T-helper 17 cell (primary cell): ENCODE results near the gene USP31. TPM values are rescaled to one million over a fixed set of nuclear protein-coding genes. Genes with fewer than 3 reads are reported as not detected.

Source experiments
- ATAC-seq: fragments of 150-1000 bp; cut with Tn5 transposase; 2 replicates; pipeline ENCODE4 v1.10.0; 2021; ENCODE audit warnings: mild to moderate bottlenecking, moderate library complexity
- DNase-seq, 3 donors: peaks; one replicate each; pipeline versions ENCODE4 v3.0.0 to v3.0.0-alpha.2; 2020 to 2021
- H3K9me3 ChIP-seq: one replicate; pipeline ENCODE4 v1.7.0; 2013; ENCODE audit warnings: low read length, mild to moderate bottlenecking; ENCODE audit not compliant: control insufficient read depth, poor library complexity, severe bottlenecking
- H3K27ac Mint-ChIP-seq: one replicate; pipeline ENCODE4 v1.8.0; 2022; ENCODE audit warnings: mild to moderate bottlenecking, moderate library complexity, mixed read lengths
- H3K27me3 Mint-ChIP-seq: one replicate; pipeline ENCODE4 v1.8.0; 2022; ENCODE audit warnings: mixed read lengths
- H3K36me3 Mint-ChIP-seq: one replicate; pipeline ENCODE4 v1.8.0; 2022; ENCODE audit warnings: low read depth, mixed read lengths
- H3K4me1 Mint-ChIP-seq: one replicate; pipeline ENCODE4 v1.8.0; 2022; ENCODE audit warnings: mild to moderate bottlenecking, mixed read lengths
- H3K4me3 Mint-ChIP-seq: one replicate; pipeline ENCODE4 v1.8.0; 2022; ENCODE audit warnings: mild to moderate bottlenecking, moderate library complexity, mixed read lengths
- total RNA-seq, 4 donors: library from RNA in 2 of 4; stranded (reverse) in 2 of 4; gene quantifications; one replicate each; pipeline ENCODE4 v1.2.3 and lab custom pipeline; 2022 to 2026

Gene USP31
- total RNA-seq, 2 donors from 2014 or later = 3.5 to 7.2 TPM

DNA sequence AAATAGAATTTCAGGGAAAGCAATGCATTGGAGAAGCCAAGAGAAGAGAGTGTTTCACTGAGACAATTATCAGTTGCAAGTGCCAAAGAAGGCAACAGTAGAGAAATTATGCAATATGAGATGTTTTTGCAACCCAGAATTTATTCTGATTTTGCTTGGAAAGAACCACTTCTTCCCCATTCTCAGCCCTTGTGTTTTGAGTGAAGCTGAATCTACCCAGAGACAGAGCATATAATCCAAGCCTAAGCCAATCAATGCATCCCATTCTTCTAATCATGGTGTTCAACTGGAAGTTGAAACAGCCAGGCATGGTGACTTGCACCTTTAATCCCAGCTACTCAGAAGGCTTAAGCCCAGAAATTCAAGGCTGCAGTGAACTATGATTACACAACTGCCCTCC is 26.4 kb upstream of the USP31 start:
- no peak overlapping the region for H3K4me3 Mint-ChIP-seq
- H3K36me3 Mint-ChIP-seq = peaks cover 2% of the 10 kb centered on the region
- ATAC-seq (no peak), DNase-seq (no peak)
- no peak overlapping the region for H3K27ac Mint-ChIP-seq
- no peaks in the 10 kb centered on the region for H3K9me3 ChIP-seq
- no peaks in the 10 kb centered on the region for H3K4me1 Mint-ChIP-seq
- peaks cover 76% of the 10 kb centered on the region for H3K27me3 Mint-ChIP-seq

DNA sequence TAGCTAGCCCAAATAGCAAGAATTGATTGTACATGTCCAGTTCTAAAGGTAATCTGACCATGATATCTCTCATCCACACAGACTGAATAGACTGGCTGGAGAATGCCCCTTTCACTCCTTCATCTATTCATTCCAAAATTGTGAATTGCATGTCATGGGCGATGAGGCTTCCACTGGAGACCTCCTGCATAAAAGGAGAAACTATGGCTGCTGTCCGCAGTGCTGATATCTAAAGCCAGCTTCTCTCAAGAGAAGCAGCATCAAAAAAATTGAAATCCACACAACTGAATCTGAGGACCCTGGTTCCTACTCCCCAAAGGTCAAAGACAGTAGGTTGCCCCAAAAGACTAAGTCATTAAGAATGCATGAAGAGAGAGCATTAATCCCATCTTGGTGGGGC is 25.4 kb upstream of the USP31 start:
- no peak for DNase-seq
- H3K27me3 Mint-ChIP-seq = peaks cover 82% of the 10 kb centered on the region
- no peak for ATAC-seq
- H3K4me3 Mint-ChIP-seq = no peak overlapping the region
- H3K27ac Mint-ChIP-seq = no peak overlapping the region
- H3K36me3 Mint-ChIP-seq = peaks cover 3% of the 10 kb centered on the region
- H3K9me3 ChIP-seq = no peaks in the 10 kb centered on the region
- peaks cover 3% of the 10 kb centered on the region for H3K4me1 Mint-ChIP-seq

DNA sequence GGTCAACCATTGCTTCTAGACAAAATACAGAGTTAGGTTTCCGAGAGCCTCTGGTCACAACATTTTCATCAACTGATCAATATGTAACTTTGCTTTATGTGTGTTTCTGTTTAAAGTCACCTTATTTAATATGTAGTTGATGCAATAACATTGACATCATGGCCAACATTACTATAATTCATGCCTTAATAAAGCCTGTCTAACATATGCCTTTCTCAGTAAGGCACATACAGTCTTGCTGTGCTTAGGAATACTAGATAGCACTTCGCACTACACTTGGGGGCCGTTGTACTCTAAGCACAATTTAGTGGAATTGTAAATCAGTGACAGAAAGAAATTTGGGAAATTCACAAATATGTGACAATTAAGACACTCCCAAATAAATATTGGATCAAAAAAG is 23.7 kb upstream of the USP31 start:
- ATAC-seq (no peak), DNase-seq (no peak)
- Mint-ChIP-seq H3K4me3 (no peak overlapping the region), H3K27ac (no peak overlapping the region), H3K4me1 (peaks cover 3% of the 10 kb centered on the region), H3K36me3 (peaks cover 2% of the 10 kb centered on the region), H3K27me3 (peaks cover 72% of the 10 kb centered on the region)
- no peaks in the 10 kb centered on the region for H3K9me3 ChIP-seq

DNA sequence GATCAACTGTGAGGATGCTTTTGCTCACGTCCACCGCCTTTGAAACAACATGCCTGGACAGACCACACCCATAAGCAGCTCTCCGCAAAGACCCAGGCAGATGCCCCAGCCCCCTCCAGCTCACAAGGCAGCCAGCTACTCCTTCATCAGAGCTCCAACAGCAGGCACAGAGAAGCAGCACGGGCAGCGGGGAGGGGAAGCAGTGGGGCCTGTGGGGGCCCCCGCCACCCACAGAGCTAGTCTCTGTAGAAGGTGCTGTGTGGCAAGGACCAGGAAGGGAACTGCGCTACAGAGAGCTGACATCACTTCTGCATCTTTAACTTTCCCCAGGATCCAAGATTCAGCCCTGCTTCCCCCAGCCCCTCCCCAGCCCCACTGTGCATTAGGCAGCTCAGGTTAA is 23.3 kb upstream of the USP31 start:
- DNase-seq = no peak
- H3K4me3 Mint-ChIP-seq = no peak overlapping the region

DNA sequence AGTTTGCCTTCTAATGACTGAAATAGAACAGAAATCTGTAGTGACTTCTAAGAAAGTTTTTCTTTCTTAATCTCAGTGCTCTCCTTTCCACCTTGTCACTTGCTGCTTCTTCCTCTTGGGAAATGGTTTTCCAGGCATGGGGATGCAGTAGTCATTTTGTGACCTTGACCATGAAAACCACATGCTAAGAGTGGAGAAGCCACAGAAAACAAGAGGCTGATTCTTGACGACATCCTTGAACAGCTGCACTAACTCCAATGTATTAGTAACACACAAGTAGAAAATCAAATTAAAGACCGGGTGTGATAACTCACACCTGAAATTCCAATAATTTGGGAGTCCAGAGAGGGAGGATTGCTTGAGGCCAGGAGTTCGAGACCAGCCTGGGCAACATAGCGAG is 15.5 kb upstream of the USP31 start:
- peaks cover 62% of the 10 kb centered on the region for H3K27me3 Mint-ChIP-seq
- no peak overlapping the region for H3K4me3 Mint-ChIP-seq
- ATAC-seq (no peak), DNase-seq (no peak)
- no peaks in the 10 kb centered on the region for H3K9me3 ChIP-seq
- H3K27ac Mint-ChIP-seq = no peak overlapping the region
- no peaks in the 10 kb centered on the region for H3K4me1 Mint-ChIP-seq
- peaks cover 2% of the 10 kb centered on the region for H3K36me3 Mint-ChIP-seq

More for the DNA sequence above, 23.3 kb upstream of the USP31 start:
- H3K36me3 Mint-ChIP-seq = peaks cover 2% of the 10 kb centered on the region
- peaks cover 3% of the 10 kb centered on the region for H3K4me1 Mint-ChIP-seq
- no peak for ATAC-seq
- H3K27ac Mint-ChIP-seq = no peak overlapping the region
- no peaks in the 10 kb centered on the region for H3K9me3 ChIP-seq
- H3K27me3 Mint-ChIP-seq = peaks cover 71% of the 10 kb centered on the region

DNA sequence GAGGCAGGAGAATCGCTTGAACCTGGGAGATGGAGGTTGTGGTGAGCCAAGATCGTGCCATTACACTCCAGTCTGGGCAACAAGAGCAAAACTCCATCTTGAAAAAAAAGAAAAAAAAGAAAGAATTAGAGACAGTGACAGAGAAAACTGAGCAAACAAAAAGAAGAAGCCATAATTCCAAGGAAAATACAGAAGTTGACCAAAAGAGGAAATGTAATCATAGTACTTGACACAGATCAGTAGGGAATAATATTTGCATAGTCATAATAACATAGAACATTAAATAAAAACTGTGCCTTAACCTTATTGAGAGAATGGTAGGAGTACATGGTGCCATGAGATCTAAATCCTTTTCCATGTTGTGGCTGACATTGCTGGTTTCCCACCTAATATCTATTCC is 14.7 kb upstream of the USP31 start:
- ATAC-seq = no peak
- H3K27me3 Mint-ChIP-seq = peaks cover 65% of the 10 kb centered on the region
- no peak for DNase-seq

DNA sequence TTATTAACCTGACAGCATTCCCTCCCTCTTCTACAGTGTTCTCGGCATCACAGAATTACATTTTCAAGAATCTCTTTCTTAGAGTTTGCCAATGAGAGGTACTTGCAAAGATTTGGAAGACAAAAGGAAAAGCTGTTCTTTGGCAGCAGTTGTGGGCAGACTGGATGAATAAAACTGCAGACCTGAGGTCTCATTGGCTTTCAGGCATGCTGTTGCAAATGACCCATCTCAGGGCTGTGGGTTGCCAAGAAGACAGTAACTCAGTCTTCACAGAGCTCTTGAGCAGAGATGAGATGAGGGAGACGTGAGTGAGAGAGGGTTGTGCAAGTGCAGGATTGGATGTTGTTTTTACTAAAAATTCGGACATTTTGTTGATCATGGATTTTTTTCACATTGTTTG is 11.3 kb upstream of the USP31 start:
- H3K36me3 Mint-ChIP-seq = peaks cover 2% of the 10 kb centered on the region
- H3K9me3 ChIP-seq = no peaks in the 10 kb centered on the region
- H3K4me3 Mint-ChIP-seq = no peak overlapping the region
- H3K27me3 Mint-ChIP-seq = peaks cover 68% of the 10 kb centered on the region
- H3K4me1 Mint-ChIP-seq = peaks cover 3% of the 10 kb centered on the region
- DNase-seq (no peak), ATAC-seq (no peak)
- no peak overlapping the region for H3K27ac Mint-ChIP-seq

More for the DNA sequence above, 14.7 kb upstream of the USP31 start:
- Mint-ChIP-seq H3K27ac (no peak overlapping the region), H3K36me3 (peaks cover 2% of the 10 kb centered on the region), H3K4me3 (no peak overlapping the region), H3K4me1 (no peaks in the 10 kb centered on the region)
- no peaks in the 10 kb centered on the region for H3K9me3 ChIP-seq

DNA sequence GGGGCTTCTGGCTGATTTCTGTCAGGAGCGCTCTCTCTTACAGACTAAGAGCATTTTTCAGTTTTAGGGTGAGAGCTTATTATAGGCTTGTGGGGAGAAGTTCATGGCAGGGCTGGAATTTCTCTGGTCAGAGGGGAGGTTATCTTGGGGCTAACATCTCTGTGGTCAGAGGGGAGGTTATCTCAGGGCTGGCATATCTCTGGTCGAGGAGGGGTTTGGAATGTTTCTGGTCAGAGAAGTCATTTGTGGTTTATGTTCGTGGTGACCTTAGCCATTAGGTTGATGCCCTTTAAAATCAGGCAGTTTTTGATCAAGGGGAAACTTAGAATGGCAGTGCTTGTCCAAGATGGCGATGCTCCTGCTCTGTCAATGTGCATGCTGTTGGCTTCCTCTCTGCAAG is 10.8 kb upstream of the USP31 start:
- ATAC-seq = no peak
- DNase-seq = no peak
- peaks cover 2% of the 10 kb centered on the region for H3K36me3 Mint-ChIP-seq
- no peak overlapping the region for H3K4me3 Mint-ChIP-seq
- H3K9me3 ChIP-seq = no peaks in the 10 kb centered on the region
- peaks cover 3% of the 10 kb centered on the region for H3K4me1 Mint-ChIP-seq
- H3K27me3 Mint-ChIP-seq = peaks cover 68% of the 10 kb centered on the region
- no peak overlapping the region for H3K27ac Mint-ChIP-seq

DNA sequence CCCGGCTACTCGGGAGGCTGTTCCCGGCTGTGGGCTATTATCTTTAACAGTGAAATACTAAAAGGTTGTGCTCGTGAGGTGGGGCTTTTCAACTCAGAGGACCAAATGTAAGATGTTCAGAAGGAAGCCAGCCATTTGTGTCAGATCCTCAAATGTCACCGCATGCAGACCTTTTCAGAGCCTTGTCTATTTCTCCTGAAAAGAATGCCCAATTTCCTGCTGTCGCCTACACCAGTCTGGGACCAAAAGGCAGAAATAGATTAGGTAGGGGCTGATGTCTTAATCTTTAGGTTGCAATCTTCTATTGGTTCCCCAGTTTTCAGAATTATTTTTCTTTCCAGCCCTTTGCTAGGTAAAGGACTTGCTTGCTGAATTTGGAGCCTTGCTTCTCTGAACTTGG is 8.9 kb upstream of the USP31 start:
- no peak for ATAC-seq

DNA sequence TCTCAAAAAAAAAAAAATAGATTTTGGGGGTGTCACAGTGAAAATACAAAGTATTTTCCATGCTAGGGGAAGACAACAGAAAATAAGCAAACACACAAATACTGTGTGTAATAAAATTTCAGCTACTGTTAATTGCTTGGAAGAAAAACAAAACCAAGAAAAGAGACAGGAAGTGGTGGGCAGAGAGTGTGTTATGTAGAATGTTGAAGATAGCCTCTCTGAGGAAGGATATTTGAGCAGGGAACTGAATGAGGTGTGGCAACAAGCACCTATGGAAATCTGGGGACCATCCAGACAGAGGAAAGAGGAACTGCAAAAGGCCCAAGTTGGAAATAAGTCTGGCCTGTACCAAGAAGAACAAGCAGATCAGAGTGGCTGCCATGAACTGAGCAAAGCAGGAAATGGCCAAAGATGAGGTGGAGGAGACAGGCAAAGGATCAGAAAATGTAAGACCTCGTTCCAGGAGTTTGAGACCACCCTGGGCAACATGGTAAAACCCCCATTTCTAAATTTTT is 7.8 kb upstream of the USP31 start:
- no peaks in the 10 kb centered on the region for H3K36me3 Mint-ChIP-seq
- no peak overlapping the region for H3K27ac Mint-ChIP-seq
- ATAC-seq (no peak), DNase-seq (no peak)
- H3K27me3 Mint-ChIP-seq = peaks cover 56% of the 10 kb centered on the region
- H3K9me3 ChIP-seq = no peaks in the 10 kb centered on the region
- H3K4me3 Mint-ChIP-seq = no peak overlapping the region
- H3K4me1 Mint-ChIP-seq = peaks cover 3% of the 10 kb centered on the region

More for the DNA sequence above, 8.9 kb upstream of the USP31 start:
- Mint-ChIP-seq H3K27ac (no peak overlapping the region), H3K36me3 (no peaks in the 10 kb centered on the region), H3K4me3 (no peak overlapping the region), H3K4me1 (peaks cover 3% of the 10 kb centered on the region), H3K27me3 (peaks cover 61% of the 10 kb centered on the region)
- DNase-seq = no peak
- H3K9me3 ChIP-seq = no peaks in the 10 kb centered on the region

DNA sequence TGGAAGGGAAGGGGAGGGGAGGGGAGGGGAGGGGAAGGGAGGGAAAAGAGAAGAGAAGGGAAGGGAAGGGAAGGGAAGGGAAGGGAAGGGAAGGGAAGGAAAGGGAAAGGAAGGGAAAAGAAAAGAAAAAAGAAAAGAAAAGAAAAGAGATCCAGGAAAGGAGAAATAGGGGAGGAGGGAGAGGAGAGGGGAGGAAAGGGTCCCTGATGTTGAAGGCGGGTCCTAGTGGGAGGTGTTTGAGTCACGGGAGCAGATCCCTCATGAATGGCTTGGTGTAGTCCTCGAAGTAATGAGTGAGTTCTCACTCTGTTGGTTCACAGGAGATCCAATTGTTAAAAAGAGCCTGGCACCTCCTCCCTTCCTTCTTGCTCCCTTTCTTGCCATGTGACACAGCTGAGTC is 6.9 kb upstream of the USP31 start:
- Mint-ChIP-seq H3K27ac (no peak overlapping the region), H3K4me1 (peaks cover 3% of the 10 kb centered on the region), H3K36me3 (no peaks in the 10 kb centered on the region), H3K27me3 (peaks cover 54% of the 10 kb centered on the region), H3K4me3 (no peak overlapping the region)
- H3K9me3 ChIP-seq = no peaks in the 10 kb centered on the region
- no peak for ATAC-seq
- DNase-seq = no peak

DNA sequence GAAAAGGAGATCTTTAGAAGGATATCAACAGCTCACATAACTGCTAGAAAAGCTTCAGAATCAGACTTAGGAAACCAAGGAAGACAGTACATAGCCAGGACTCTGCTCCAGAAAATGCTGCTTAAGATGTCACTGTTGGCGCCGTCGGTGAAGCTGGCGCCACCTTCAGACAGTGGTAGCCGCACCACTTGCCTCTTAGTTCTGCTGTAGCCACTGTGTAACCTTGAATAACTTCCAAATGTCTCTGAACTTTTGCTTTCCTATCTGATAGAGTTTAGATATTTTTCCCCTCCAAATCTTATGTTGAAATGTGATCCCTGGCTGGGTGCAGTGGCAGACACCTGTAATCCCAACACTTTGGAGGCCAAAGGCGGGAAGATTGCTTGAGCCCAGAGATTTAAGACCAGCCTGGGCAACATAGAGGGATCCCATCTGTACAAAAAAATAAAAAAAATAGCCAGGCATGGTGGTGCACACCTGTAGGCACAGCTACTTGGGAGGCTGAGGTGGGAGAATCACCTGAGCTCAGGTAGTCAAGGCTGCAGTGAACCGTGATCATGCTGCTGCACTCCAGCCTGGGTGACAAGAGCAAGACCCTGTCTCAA is 6.3 kb upstream of the USP31 start:
- ATAC-seq (peak; percentile 44), DNase-seq (no peak)
- H3K9me3 ChIP-seq = no peaks in the 10 kb centered on the region
- H3K27me3 Mint-ChIP-seq = peaks cover 51% of the 10 kb centered on the region
- H3K27ac Mint-ChIP-seq = no peak overlapping the region
- no peak overlapping the region for H3K4me3 Mint-ChIP-seq
- H3K36me3 Mint-ChIP-seq = no peaks in the 10 kb centered on the region
- peaks cover 3% of the 10 kb centered on the region for H3K4me1 Mint-ChIP-seq

DNA sequence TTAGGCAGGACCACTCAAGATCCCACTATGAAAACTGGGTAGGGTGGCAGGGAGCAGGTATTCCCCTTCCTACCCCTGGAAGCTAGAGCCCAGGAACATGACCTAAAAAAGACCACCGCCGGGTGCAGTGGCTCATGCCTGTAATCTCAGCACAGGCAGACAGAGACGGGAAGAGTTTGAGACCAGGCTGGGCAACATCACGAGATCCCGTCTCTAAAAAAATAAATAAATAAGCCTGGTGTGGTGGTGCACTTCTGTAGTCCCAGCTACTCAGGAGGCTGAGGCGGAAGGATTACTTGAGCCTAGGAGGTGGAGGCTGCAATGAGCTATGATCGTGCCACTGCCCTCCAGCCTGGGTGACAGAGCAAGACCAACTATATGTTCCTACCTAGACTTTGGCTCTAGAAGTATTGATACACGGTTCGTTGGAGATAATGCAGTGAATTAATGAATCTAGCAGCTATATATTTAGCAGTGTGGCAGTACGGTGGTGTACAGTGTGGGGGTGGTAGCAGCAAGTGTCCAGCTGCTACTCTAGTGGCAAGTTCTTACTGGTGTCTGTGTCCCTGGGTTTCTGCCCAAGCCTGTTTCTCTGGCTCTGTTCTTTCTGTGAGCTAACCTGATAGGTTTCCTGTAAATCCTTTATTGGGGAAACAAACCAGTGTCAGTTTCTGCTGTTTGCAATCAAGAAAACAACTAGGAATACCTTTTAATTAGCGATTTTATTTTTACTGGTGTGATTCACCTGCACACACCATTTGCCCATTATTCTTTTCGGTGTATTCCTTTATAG is 3.3 kb upstream of the USP31 start:
- H3K9me3 ChIP-seq = no peaks in the 10 kb centered on the region
- no peak for DNase-seq
- Mint-ChIP-seq H3K27me3 (peaks cover 28% of the 10 kb centered on the region), H3K4me3 (no peak overlapping the region), H3K27ac (no peak overlapping the region), H3K4me1 (peaks cover 11% of the 10 kb centered on the region), H3K36me3 (no peaks in the 10 kb centered on the region)
- ATAC-seq = no peak

DNA sequence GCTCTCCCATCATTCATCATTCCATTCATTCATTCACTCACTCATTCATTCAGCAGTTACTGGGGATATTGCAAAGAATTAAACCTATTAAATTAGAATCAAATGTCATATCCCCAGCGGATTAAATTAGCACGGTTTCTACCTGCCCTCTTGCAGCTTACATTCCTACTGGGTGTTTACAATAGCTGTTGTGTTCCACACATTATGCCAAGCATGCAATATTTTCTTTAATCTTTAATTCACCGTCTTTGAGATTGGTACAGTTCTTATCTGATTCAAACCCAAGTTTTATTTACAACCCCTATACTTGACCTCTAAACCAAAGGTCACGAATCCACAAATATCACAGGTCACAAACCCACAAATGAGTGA is 727 bp upstream of the USP31 start:
- H3K4me3 Mint-ChIP-seq = peak overlapping the region; percentile 93
- ATAC-seq (no peak), DNase-seq (no peak)
- no peaks in the 10 kb centered on the region for H3K9me3 ChIP-seq
- H3K36me3 Mint-ChIP-seq = no peaks in the 10 kb centered on the region
- H3K27me3 Mint-ChIP-seq = peaks cover 19% of the 10 kb centered on the region
- H3K27ac Mint-ChIP-seq = no peak overlapping the region
- peaks cover 14% of the 10 kb centered on the region for H3K4me1 Mint-ChIP-seq
